ENCODE results near the gene ZDHHC6. TPM values are rescaled to one million over a fixed set of nuclear protein-coding genes. Genes with fewer than 3 reads are reported as not detected.

ZDHHC6 gene, protein sequence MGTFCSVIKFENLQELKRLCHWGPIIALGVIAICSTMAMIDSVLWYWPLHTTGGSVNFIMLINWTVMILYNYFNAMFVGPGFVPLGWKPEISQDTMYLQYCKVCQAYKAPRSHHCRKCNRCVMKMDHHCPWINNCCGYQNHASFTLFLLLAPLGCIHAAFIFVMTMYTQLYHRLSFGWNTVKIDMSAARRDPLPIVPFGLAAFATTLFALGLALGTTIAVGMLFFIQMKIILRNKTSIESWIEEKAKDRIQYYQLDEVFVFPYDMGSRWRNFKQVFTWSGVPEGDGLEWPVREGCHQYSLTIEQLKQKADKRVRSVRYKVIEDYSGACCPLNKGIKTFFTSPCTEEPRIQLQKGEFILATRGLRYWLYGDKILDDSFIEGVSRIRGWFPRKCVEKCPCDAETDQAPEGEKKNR
- 75.3 and 76.5 TPM in 2 replicates for total RNA-seq (2013; cell fraction: nucleolus; rRNA removed)
- total RNA-seq (2014; rRNA removed) (23.8 and 28.9 TPM in 2 replicates), total RNA-seq (2014; rRNA removed; fragmentation: Illumina TruSeq; extraction: Trizol) (30.9 and 34.0 TPM in 2 replicates), total RNA-seq (2021) (28.3 and 30.9 TPM in 2 replicates), polyA plus RNA-seq (2011; rRNA removed) (40.5 and 42.0 TPM in 2 replicates), polyA plus RNA-seq (2014; fragmentation: Illumina TruSeq; extraction: Trizol) (39.6 and 50.9 TPM in 2 replicates), polyA plus RNA-seq (2014; fragmentation: Nextera tagmentation; extraction: Ambion mirVana) (10 to 100 TPM; 29.5 to 31.8 TPM), polyA plus RNA-seq (2014; rRNA removed) (35.2 and 39.5 TPM in 2 replicates), polyA plus RNA-seq (2016; fragmentation: Nextera tagmentation; extraction: Ambion mirVana) (10 to 100 TPM; 58.2 to 59.4 TPM), polyA minus RNA-seq (2011; rRNA and poly(A)+ RNA removed) (20.0 and 21.8 TPM in 2 replicates), Bru-seq, nascent RNA (percentile 88 among the genes with signal in this experiment), BruChase-seq, experiment 1, labeled RNA remaining after a 6-hour chase (percentile 84 among the genes with signal in this experiment), BruChase-seq, experiment 2, labeled RNA remaining after a 2-hour chase (percentile 88 among the genes with signal in this experiment)
- polyA plus RNA-seq (2011; ENCODE audit: low read depth), result 20.4 TPM
- 16.2 and 16.5 TPM in 2 replicates for polyA plus RNA-seq (2011; cell fraction: cytosol; rRNA removed)
- polyA plus RNA-seq (2011; cell fraction: nucleus; rRNA removed), result 70.3 and 87.8 TPM in 2 replicates
- polyA plus RNA-seq (2012), result 26.6 and 30.3 TPM in 2 replicates
- 7.4 and 8.6 TPM in 2 replicates for polyA minus RNA-seq (2011; cell fraction: cytosol; rRNA and poly(A)+ RNA removed)
- polyA minus RNA-seq (2011; cell fraction: nucleus; rRNA and poly(A)+ RNA removed), result 24.4 and 27.5 TPM in 2 replicates
- long read RNA-seq, experiment 1, transcript ZDHHC6-202 (11 exons, 2,170 nt), result major isoform, 23 of 36 reads
- long read RNA-seq, experiment 1, partial matches to known transcripts, result 4 of 36 reads
- long read RNA-seq, experiment 1, other reads (novel, unspliced or antisense), result 9 of 36 reads
- long read RNA-seq, experiment 2, transcript ZDHHC6-201 (11 exons, 1,721 nt), result minor isoform, 12 of 300 reads
- long read RNA-seq, experiment 2, transcript ZDHHC6-202 (11 exons, 2,170 nt), result major isoform, 188 of 300 reads
- long read RNA-seq, experiment 2, partial matches to known transcripts, result 16 of 300 reads
- long read RNA-seq, experiment 2, other reads (novel, unspliced or antisense), result 83 of 300 reads

- ChIA-PET CTCF (interaction anchor here (0.8 to 2.0 kb wide), 6 partner anchors 12 to 264 kb away, joined by 3 to 9 read pairs (median 6); partner anchors contain the start of gene GPAM), POLR2A (interaction anchor here (0.8 kb wide), 1 partner anchor 45 kb away, joined by 4 read pairs; no protein-coding TSS in a partner anchor), RAD21 (ENCODE audit: unreplicated experiment) (interaction anchor here (0.8 to 1.8 kb wide), 2 partner anchors 12 to 25 kb away, joined by 3 to 6 read pairs; no protein-coding TSS in a partner anchor), SMC1A (ENCODE audit: uncharacterized antibody, unreplicated experiment) (interaction anchor here (0.7 to 1.4 kb wide), 6 partner anchors 10 to 71 kb away, joined by 3 to 6 read pairs (median 3); no protein-coding TSS in a partner anchor)
- Histone ChIP-seq H3K79me2 (ENCODE audit: control insufficient read depth, insufficient read depth, low read length) (peaks cover 55% of the 10 kb centered on the region), H3K9ac (ENCODE audit: control insufficient read depth, insufficient read depth, low read length) (peak within 1 kb of the TSS; percentile 98), H3K27me3 (replicated peaks in 1 of 2; ENCODE audit: control insufficient read depth in 2 of 2, insufficient read depth in 2 of 2, low read length in 1 of 2) (no peaks in the 10 kb centered on the region), H3K36me3 (ENCODE audit: control insufficient read depth in 2 of 2, insufficient read depth in 2 of 2, low read length in 1 of 2) (peaks cover 0 to 12% of the 10 kb centered on the region in 2 experiments; a peak in 3 of 4 replicates), H2AFZ (ENCODE audit: control insufficient read depth, low read depth, low read length) (peak within 1 kb of the TSS; percentile 97), H3K27ac (ENCODE audit: control insufficient read depth, insufficient read depth) (peak within 1 kb of the TSS; percentile 97), H3K4me1 (ENCODE audit: control insufficient read depth, insufficient read depth, low read length) (peaks cover 8% of the 10 kb centered on the region), H4K20me1 (ENCODE audit: control insufficient read depth, insufficient read depth) (no peaks in the 10 kb centered on the region; the same call in 1 of the 2 replicates), H3K4me3 (peak within 1 kb of the TSS; percentile 93), H3K9me3 (replicated peaks; ENCODE audit: control insufficient read depth, insufficient read depth, low read length) (no peaks in the 10 kb centered on the region), H3K4me2 (ENCODE audit: control insufficient read depth, insufficient read depth) (peak within 1 kb of the TSS; percentile 80)
- ATAC-seq, result peak; percentile 91
- FAIRE-seq, result peak; percentile 72
- under 1% methylated on average over 59 of the region's 59 CpGs for WGBS (ENCODE audit: insufficient coverage, insufficient replicate concordance, low lambda C conversion rate, missing lambda C conversion rate)
- intact Hi-C loops (cut with micrococcal nuclease; ENCODE audit: unreplicated experiment) (loop anchor here (5.0 kb wide), 1 partner anchor 70 kb away; no protein-coding TSS in a partner anchor), in situ Hi-C loops (cut with MboI) (no loop called here)
- no TSS peak for BruUV-seq (replicated peaks)
- peak; percentile 37 for DNase-seq (ENCODE audit: low read depth, low spot score)
- no peak; the same call in 1 of the 2 replicates for TF ChIP-seq CBFB (IDR thresholded peaks at IDR 0.05; ENCODE audit: low read depth)
- TF ChIP-seq NFYB (IDR thresholded peaks at IDR 0.05; ENCODE audit: insufficient read depth, low read depth, low read length), result no peak
- TF ChIP-seq, protein P1, sequence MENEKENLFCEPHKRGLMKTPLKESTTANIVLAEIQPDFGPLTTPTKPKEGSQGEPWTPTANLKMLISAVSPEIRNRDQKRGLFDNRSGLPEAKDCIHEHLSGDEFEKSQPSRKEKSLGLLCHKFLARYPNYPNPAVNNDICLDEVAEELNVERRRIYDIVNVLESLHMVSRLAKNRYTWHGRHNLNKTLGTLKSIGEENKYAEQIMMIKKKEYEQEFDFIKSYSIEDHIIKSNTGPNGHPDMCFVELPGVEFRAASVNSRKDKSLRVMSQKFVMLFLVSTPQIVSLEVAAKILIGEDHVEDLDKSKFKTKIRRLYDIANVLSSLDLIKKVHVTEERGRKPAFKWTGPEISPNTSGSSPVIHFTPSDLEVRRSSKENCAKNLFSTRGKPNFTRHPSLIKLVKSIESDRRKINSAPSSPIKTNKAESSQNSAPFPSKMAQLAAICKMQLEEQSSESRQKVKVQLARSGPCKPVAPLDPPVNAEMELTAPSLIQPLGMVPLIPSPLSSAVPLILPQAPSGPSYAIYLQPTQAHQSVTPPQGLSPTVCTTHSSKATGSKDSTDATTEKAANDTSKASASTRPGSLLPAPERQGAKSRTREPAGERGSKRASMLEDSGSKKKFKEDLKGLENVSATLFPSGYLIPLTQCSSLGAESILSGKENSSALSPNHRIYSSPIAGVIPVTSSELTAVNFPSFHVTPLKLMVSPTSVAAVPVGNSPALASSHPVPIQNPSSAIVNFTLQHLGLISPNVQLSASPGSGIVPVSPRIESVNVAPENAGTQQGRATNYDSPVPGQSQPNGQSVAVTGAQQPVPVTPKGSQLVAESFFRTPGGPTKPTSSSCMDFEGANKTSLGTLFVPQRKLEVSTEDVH (IDR thresholded peaks at IDR 0.05; ENCODE audit: low read depth, partially characterized antibody), result peak; percentile 100
- TF ChIP-seq SMAD5 (IDR thresholded peaks at IDR 0.05; ENCODE audit: low read depth), result peak; percentile 70
- 0 out of 2 replicates have a peak, but pooled peaks have one; percentile 51 for TF ChIP-seq ZBTB33 (IDR thresholded peaks at IDR 0.05)
- no peak for TF ChIP-seq CEBPB (IDR thresholded peaks at IDR 0.05; ENCODE audit: borderline replicate concordance in 1 of 2, low read depth in 2 of 2, low read length in 2 of 2)
- TF ChIP-seq ESRRA (IDR thresholded peaks at IDR 0.05; ENCODE audit: low read length), result no peak
- TF ChIP-seq KLF5 (IDR thresholded peaks at IDR 0.05; ENCODE audit: partially characterized antibody), result peak; percentile 85
- no peak for TF ChIP-seq MYC (IDR thresholded peaks at IDR 0.05; ENCODE audit: insufficient read depth, insufficient read length, insufficient replicate concordance, low read length, severe bottlenecking)
- no peak for TF ChIP-seq TBL1XR1 (IDR thresholded peaks at IDR 0.05; ENCODE audit: low read depth, low read length)
These were observed at the start of gene ZDHHC6, which contains the start of gene VTI1A for GRCh38 chr10:112446855-112447619. ZDHHC6 (minus strand) TSS chr10:112446914; CDS start chr10:112445436, 1,478 bp downstream. VTI1A (plus strand) TSS chr10:112447215; CDS start chr10:112447374, 159 bp downstream.
